GM19372 (cell line): ENCODE data around the gene GABARAPL2.

Source experiments
- ATAC-seq: cut with Tn5 transposase; IDR thresholded peaks from one replicate; pipeline ENCODE4 v1.9.1; 2021; ENCODE audit warnings: mild to moderate bottlenecking, low read depth, moderate library complexity; ENCODE audit not compliant: unreplicated experiment

Gene GABARAPL2

GRCh38 chr16:75550211-75550662, 15.9 kb upstream of the GABARAPL2 start:
- peak; percentile 62 for ATAC-seq

- no peak for ATAC-seq
These were observed 13.2 kb upstream of the GABARAPL2 start for GRCh38 chr16:75552951-75553350.

GRCh38 chr16:75555213-75555706, 10.9 kb upstream of the GABARAPL2 start:
- ATAC-seq = peak; percentile 41

- ATAC-seq = peak; percentile 95
These were observed 10.3 kb upstream of the GABARAPL2 start, which contains the start of gene TMEM231 for GRCh38 chr16:75555707-75556430. Gene TMEM231 (minus strand): TSS chr16:75556252. CDS start chr16:75556209, 43 bp downstream.

GRCh38 chr16:75556431-75556950, 9.7 kb upstream of the GABARAPL2 start:
- ATAC-seq = no peak

GRCh38 chr16:75558846-75559401, 7.3 kb upstream of the GABARAPL2 start:
- no peak for ATAC-seq

- ATAC-seq = no peak
These were observed 6.4 kb upstream of the GABARAPL2 start for GRCh38 chr16:75559564-75560372.

GRCh38 chr16:75565640-75566039, 539 bp upstream of the GABARAPL2 start:
- ATAC-seq = peak; percentile 7

- no peak for ATAC-seq
These were observed 628 bp downstream of the GABARAPL2 start for GRCh38 chr16:75566758-75567255.

GRCh38 chr16:75567911-75568310, 1.7 kb downstream of the GABARAPL2 start:
- ATAC-seq = no peak

GRCh38 chr16:75570396-75571065, 4.4 kb downstream of the GABARAPL2 start:
- no peak for ATAC-seq

- ATAC-seq = no peak
These were observed 6.8 kb downstream of the GABARAPL2 start for GRCh38 chr16:75572864-75573542.

GRCh38 chr16:75573955-75574354, 7.8 kb downstream of the GABARAPL2 start:
- no peak for ATAC-seq

GRCh38 chr16:75575958-75576357, 9.8 kb downstream of the GABARAPL2 start:
- no peak for ATAC-seq

GRCh38 chr16:75576384-75576811, 10.2 kb downstream of the GABARAPL2 start:
- peak; percentile 50 for ATAC-seq

- no peak for ATAC-seq
These were observed 12.0 kb downstream of the GABARAPL2 start for GRCh38 chr16:75578212-75578611.

- ATAC-seq = no peak
These were observed 12.5 kb downstream of the GABARAPL2 start for GRCh38 chr16:75578725-75579124.

GRCh38 chr16:75579281-75579834, 13.2 kb downstream of the GABARAPL2 start:
- ATAC-seq = no peak

- ATAC-seq = peak; percentile 49
These were observed 17.9 kb downstream of the GABARAPL2 start for GRCh38 chr16:75584108-75584507.
